ENCODE measurements around the gene LIME1. TPM values are rescaled to one million over a fixed set of nuclear protein-coding genes. Genes with fewer than 3 reads are reported as not detected.

Gene LIME1
- total RNA-seq, 1 experiment from 2014 or later, result 13.5 TPM

DNA sequence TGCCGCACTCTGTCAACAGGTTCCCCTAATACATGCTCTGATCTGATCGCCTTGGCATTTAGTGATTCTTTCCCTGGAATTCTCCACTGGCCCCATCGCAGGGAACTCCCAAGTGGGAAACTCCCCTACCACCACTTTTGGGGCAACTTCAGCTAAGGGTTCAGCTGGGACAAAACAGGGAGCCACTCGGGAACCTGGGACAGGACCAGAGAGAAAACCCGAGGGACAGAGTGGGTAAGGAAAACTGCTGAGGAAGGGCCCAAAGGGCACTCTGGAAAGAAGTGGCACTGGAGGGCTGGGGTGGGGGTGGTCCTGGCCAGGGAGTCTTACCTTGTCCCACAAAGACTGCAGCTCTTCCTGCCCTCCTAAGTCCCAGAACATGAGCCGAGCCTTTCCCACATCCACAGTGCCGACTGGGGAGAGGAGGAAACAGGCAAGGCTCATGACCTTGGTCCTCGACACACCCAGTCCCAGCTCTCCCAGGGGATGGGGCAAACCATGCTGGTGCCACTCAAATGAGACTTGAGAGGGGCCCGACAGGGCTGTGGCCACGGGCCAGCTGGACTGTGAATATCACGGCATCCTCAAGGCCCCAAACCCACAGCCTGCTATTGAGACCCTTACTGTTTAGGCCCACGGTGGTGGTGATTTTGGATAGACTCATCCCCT, 30.3 kb upstream of the LIME1 start:
- H3K36me3 Mint-ChIP-seq (ENCODE audit: insufficient read depth in 1 of 3, low read depth in 3 of 3), result peaks cover 36 to 49% (median 48%) of the 10 kb centered on the region in 3 experiments
- no peak overlapping the region for H3K9ac ChIP-seq (ENCODE audit: extremely low read depth, insufficient read length, low read length)
- WGBS (ENCODE audit: extremely low coverage, insufficient read length, low lambda C conversion rate), result no CpG with 5 or more reads among the region's 12 CpGs

More for the DNA sequence above, 30.3 kb upstream of the LIME1 start:
- Histone ChIP-seq H2BK5ac (ENCODE audit: insufficient read length, low read length) (no peak overlapping the region), H3K27ac (ENCODE audit: insufficient read length, low read depth, low read length) (no peak overlapping the region), H4K20me1 (ENCODE audit: control insufficient read depth, insufficient read depth, insufficient read length) (no peaks in the 10 kb centered on the region), H3K4me1 (ENCODE audit: insufficient read depth, low read length) (no peaks in the 10 kb centered on the region), H3K23me2 (ENCODE audit: insufficient read length, low read depth, low read length, poor library complexity, severe bottlenecking) (peaks cover 12% of the 10 kb centered on the region), H2AFZ (ENCODE audit: low read length) (no peak overlapping the region), H3K4me2 (ENCODE audit: insufficient read depth, insufficient read length, low read length) (no peak overlapping the region), H4K91ac (ENCODE audit: insufficient read length, low read depth, low read length) (no peak overlapping the region), H3K79me1 (ENCODE audit: insufficient read depth, low read depth, low read length, poor library complexity, severe bottlenecking) (peaks cover 4% of the 10 kb centered on the region), H2AK5ac (ENCODE audit: insufficient read length, low read length) (no peak overlapping the region), H3K9me3 (ENCODE audit: control insufficient read depth, low read depth, low read length) (no peaks in the 10 kb centered on the region), H4K8ac (replicated peaks; ENCODE audit: insufficient read length, low read depth, low read length) (no peak overlapping the region), H2BK20ac (ENCODE audit: low read depth, low read length, poor library complexity, severe bottlenecking) (no peak overlapping the region), H3K23ac (ENCODE audit: insufficient read length, low read depth, low read length) (no peak overlapping the region), H2BK120ac (ENCODE audit: low read depth, low read length, poor library complexity, severe bottlenecking) (no peak overlapping the region), H2BK12ac (ENCODE audit: insufficient read length, low read depth, low read length) (no peak overlapping the region), H3K56ac (ENCODE audit: insufficient read length, low read depth, low read length) (no peak overlapping the region), H2BK15ac (ENCODE audit: low read depth, low read length) (no peak overlapping the region), H3K79me2 (ENCODE audit: insufficient read depth, low read length) (peaks cover 8% of the 10 kb centered on the region; the same call in 1 of the 2 replicates), H3T11ph (ENCODE audit: low read length) (no peak overlapping the region), H3K18ac (ENCODE audit: insufficient read length, low read depth, low read length) (no peak overlapping the region), H3K14ac (ENCODE audit: insufficient read depth, low read length) (no peak overlapping the region), H3K27me3 (ENCODE audit: insufficient read depth, low read length) (no peaks in the 10 kb centered on the region), H3K4ac (ENCODE audit: low read depth, low read length) (no peak overlapping the region), H4K5ac (ENCODE audit: insufficient read length, low read depth, low read length) (no peak overlapping the region)
- peak overlapping the region in 1 of 3 experiments; percentile 38; a peak in 1 of 7 replicates for H3K27ac Mint-ChIP-seq
- H3K4me3 Mint-ChIP-seq, result peak overlapping the region; percentile 89 to 91
- TF ChIP-seq, protein P1, sequence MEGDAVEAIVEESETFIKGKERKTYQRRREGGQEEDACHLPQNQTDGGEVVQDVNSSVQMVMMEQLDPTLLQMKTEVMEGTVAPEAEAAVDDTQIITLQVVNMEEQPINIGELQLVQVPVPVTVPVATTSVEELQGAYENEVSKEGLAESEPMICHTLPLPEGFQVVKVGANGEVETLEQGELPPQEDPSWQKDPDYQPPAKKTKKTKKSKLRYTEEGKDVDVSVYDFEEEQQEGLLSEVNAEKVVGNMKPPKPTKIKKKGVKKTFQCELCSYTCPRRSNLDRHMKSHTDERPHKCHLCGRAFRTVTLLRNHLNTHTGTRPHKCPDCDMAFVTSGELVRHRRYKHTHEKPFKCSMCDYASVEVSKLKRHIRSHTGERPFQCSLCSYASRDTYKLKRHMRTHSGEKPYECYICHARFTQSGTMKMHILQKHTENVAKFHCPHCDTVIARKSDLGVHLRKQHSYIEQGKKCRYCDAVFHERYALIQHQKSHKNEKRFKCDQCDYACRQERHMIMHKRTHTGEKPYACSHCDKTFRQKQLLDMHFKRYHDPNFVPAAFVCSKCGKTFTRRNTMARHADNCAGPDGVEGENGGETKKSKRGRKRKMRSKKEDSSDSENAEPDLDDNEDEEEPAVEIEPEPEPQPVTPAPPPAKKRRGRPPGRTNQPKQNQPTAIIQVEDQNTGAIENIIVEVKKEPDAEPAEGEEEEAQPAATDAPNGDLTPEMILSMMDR (conservative IDR thresholded peaks at IDR 0.05), result no peak
- H3K4me1 Mint-ChIP-seq, result peaks cover 8 to 16% of the 10 kb centered on the region in 2 experiments
- DNase-seq, result no peak
- H3K9me3 Mint-ChIP-seq, result no peaks in the 10 kb centered on the region
- no peaks in the 10 kb centered on the region for H3K27me3 Mint-ChIP-seq (ENCODE audit: low read depth)
